CD4-positive, alpha-beta memory T cell (primary cell): ENCODE data around the gene GABRB3. TPM values are rescaled to one million over a fixed set of nuclear protein-coding genes. Genes with fewer than 3 reads are reported as not detected.

Source experiments
- CTCF ChIA-PET: fragments of 350-600 bp; sonication (Branson Sonifier 250); formaldehyde crosslinking; loops from one replicate; lab custom pipeline; 2021; ENCODE audit warnings: inconsistent platforms; ENCODE audit not compliant: partially characterized antibody; lab: Charles Lee
- POLR2A ChIA-PET: fragments of 350-600 bp; sonication (Branson Sonifier 250); formaldehyde crosslinking; loops from one replicate; lab custom pipeline; 2021; ENCODE audit not compliant: partially characterized antibody; lab: Charles Lee
- DNase-seq, 5 donors: peaks; one replicate each; pipeline versions ENCODE4 v3.0.0 to v3.0.0-alpha.2; 2020 to 2022; ENCODE audit warnings: mixed read lengths in 1 of 5
- H3K27ac ChIP-seq: one replicate; pipeline ENCODE4 v1.7.0; 2013; ENCODE audit warnings: low read depth, low read length
- H3K27me3 ChIP-seq: 2 replicates; pipeline ENCODE4 v1.7.0; 2013; ENCODE audit warnings: mild to moderate bottlenecking, low read length, moderate library complexity; ENCODE audit not compliant: insufficient read depth
- H3K36me3 ChIP-seq: 2 replicates; pipeline ENCODE4 v1.7.0; 2013; ENCODE audit warnings: mild to moderate bottlenecking, low read length, moderate library complexity; ENCODE audit not compliant: insufficient read depth
- H3K4me1 ChIP-seq: 2 replicates; pipeline ENCODE4 v1.7.0; 2013; ENCODE audit warnings: mild to moderate bottlenecking, low read length, moderate library complexity; ENCODE audit not compliant: insufficient read depth
- H3K4me3 ChIP-seq, 2 donors: one replicate each; pipeline ENCODE4 v1.7.0; 2013; ENCODE audit warnings: low read length in 2 of 2, mild to moderate bottlenecking in 1 of 2
- H3K9me3 ChIP-seq, 2 donors: one replicate each; pipeline ENCODE4 v1.7.0; 2013; ENCODE audit warnings: low read length in 2 of 2, control low read depth in 1 of 2; ENCODE audit not compliant: control insufficient read depth in 1 of 2
- H3K27ac Mint-ChIP-seq, 7 donors: one replicate each; pipeline ENCODE4 v1.8.0; 2020 to 2021; ENCODE audit warnings: mixed read lengths in 7 of 7, mild to moderate bottlenecking in 6 of 7, inconsistent platforms in 3 of 7, moderate library complexity in 3 of 7
- H3K27me3 Mint-ChIP-seq, 2 donors: one replicate each; pipeline ENCODE4 v1.8.0; 2020 to 2021; ENCODE audit warnings: mixed read lengths in 2 of 2
- H3K36me3 Mint-ChIP-seq, 2 donors: one replicate each; pipeline ENCODE4 v1.8.0; 2020 to 2021; ENCODE audit warnings: mixed read lengths in 2 of 2, inconsistent platforms in 1 of 2, mild to moderate bottlenecking in 1 of 2
- H3K4me1 Mint-ChIP-seq, 4 donors: one replicate each; pipeline ENCODE4 v1.8.0; 2020 to 2021; ENCODE audit warnings: mixed read lengths in 4 of 4, mild to moderate bottlenecking in 1 of 4
- H3K4me3 Mint-ChIP-seq, 8 donors: one replicate each; pipeline ENCODE4 v1.8.0; 2020 to 2021; ENCODE audit warnings: mixed read lengths in 8 of 8, mild to moderate bottlenecking in 7 of 8, moderate library complexity in 6 of 8, inconsistent platforms in 3 of 8
- H3K9me3 Mint-ChIP-seq, 8 donors: one replicate each; pipeline ENCODE4 v1.8.0; 2020 to 2021; ENCODE audit warnings: mixed read lengths in 8 of 8, mild to moderate bottlenecking in 5 of 8, inconsistent platforms in 3 of 8, moderate library complexity in 1 of 8
- intact Hi-C: fragments of 100-400 bp; cut with micrococcal nuclease; formaldehyde crosslinking; loops from one replicate; pipeline ENCODE4 v1.15.1; 2023
- polyA plus RNA-seq, 2 donors: library from polyadenylated mRNA; unstranded; fragments of 300-500 nt; fragmentation: Illumina TruSeq; gene quantifications; one replicate each; pipeline ENCODE4 v1.2.3, GENCODE V29; 2021
- total RNA-seq, 2 experiments: library from RNA; stranded (reverse); gene quantifications; one replicate each; pipeline ENCODE4 v1.2.3, GENCODE V29; 2021

Gene GABRB3
- total and polyA plus RNA-seq, 4 experiments from 2014 or later, result 0.06 to 0.08 TPM; not detected in 2

DNA sequence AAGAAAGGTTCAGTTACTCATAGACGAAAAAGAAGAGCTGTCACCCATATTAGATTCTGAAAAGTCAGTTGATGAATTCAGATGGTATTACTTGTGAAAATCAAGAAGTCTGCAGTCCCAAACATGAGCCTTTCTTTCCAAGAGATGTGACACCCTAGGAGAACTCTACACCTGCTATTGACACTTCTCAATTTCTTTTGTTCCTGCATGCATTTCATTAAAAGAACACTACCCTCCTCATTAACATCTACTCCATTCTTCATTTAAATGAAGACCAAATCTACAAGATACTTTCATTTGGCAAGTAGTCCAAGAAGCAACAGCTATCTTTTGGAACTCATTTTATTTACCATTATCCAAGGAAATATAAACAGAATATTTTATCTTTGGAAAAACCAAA is 6.6 kb downstream of the GABRB3 start:
- Histone ChIP-seq H3K4me1 (no peaks in the 10 kb centered on the region), H3K9me3 (no peaks in the 10 kb centered on the region), H3K27ac (no peak overlapping the region), H3K36me3 (no peaks in the 10 kb centered on the region), H3K4me3 (no peak overlapping the region), H3K27me3 (no peaks in the 10 kb centered on the region)
- Mint-ChIP-seq H3K4me1 (no peaks in the 10 kb centered on the region), H3K27me3 (peaks cover 2 to 3% of the 10 kb centered on the region in 2 donors), H3K4me3 (no peak overlapping the region), H3K9me3 (peaks cover 2 to 23% (median 9%) of the 10 kb centered on the region in 8 donors), H3K27ac (no peak overlapping the region), H3K36me3 (no peaks in the 10 kb centered on the region)
- no peak for DNase-seq
- POLR2A ChIA-PET, result no interaction called here
- CTCF ChIA-PET, result no interaction called here
- intact Hi-C loops, result no loop called here

DNA sequence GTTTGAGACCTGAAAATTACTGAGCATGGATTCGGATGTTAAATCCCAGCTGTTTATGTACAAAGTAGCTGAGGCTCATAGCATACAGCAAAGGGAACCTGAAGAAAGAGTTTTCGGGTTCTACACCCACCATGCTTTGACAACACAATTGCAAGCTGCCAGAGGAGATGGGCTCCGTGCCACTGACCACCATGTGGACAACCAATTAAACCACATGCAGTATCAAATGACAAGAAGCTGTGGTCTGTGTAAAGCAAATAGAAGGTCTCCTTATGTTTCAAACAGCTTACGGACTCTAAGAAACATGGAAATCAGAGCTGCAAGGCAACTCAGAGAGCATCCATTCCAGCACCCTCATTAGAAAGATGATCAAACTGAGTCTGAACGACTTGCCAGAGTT is 12.9 kb downstream of the GABRB3 start:
- Histone ChIP-seq H3K4me3 (no peak overlapping the region), H3K4me1 (no peaks in the 10 kb centered on the region), H3K27me3 (no peaks in the 10 kb centered on the region), H3K36me3 (no peaks in the 10 kb centered on the region), H3K9me3 (no peaks in the 10 kb centered on the region), H3K27ac (no peak overlapping the region)
- POLR2A ChIA-PET, result no interaction called here
- no peaks in the 10 kb centered on the region for H3K36me3 Mint-ChIP-seq
- no peak for DNase-seq
- CTCF ChIA-PET, result no interaction called here
- H3K4me1 Mint-ChIP-seq, result no peaks in the 10 kb centered on the region
- no peak overlapping the region for H3K27ac Mint-ChIP-seq
- no peaks in the 10 kb centered on the region for H3K27me3 Mint-ChIP-seq
- intact Hi-C loops, result no loop called here
- H3K9me3 Mint-ChIP-seq, result peaks cover 0 to 13% (median 8%) of the 10 kb centered on the region in 8 donors
- H3K4me3 Mint-ChIP-seq, result no peak overlapping the region

DNA sequence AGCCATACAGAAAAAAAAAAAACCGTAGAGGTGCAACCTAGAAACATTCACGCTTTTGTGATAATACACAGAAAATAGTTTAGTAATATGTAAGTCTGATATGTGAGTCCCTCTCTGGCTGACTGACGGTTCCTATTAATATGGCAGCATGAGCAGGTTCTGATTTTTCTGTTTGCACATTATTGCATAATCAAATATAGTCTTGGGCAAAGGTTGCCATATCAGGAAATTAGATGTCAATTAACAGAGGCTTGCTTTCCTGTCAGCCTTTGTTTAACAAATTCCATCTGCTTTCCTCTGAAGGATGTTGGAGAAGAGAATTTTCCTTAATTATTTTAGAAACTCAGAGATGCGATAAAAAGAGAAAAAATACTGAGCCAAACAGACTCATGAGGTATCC is 14.8 kb downstream of the GABRB3 start:
- Histone ChIP-seq H3K9me3 (no peaks in the 10 kb centered on the region), H3K4me3 (no peak overlapping the region), H3K4me1 (no peaks in the 10 kb centered on the region), H3K36me3 (no peaks in the 10 kb centered on the region), H3K27ac (no peak overlapping the region), H3K27me3 (no peaks in the 10 kb centered on the region)
- H3K9me3 Mint-ChIP-seq, result peaks cover 0 to 17% (median 12%) of the 10 kb centered on the region in 8 donors
- DNase-seq, result no peak
- no peak overlapping the region for H3K27ac Mint-ChIP-seq
- POLR2A ChIA-PET, result no interaction called here
- CTCF ChIA-PET, result no interaction called here
- intact Hi-C loops, result no loop called here
- no peaks in the 10 kb centered on the region for H3K27me3 Mint-ChIP-seq
- no peaks in the 10 kb centered on the region for H3K36me3 Mint-ChIP-seq
- no peaks in the 10 kb centered on the region for H3K4me1 Mint-ChIP-seq
- H3K4me3 Mint-ChIP-seq, result no peak overlapping the region

DNA sequence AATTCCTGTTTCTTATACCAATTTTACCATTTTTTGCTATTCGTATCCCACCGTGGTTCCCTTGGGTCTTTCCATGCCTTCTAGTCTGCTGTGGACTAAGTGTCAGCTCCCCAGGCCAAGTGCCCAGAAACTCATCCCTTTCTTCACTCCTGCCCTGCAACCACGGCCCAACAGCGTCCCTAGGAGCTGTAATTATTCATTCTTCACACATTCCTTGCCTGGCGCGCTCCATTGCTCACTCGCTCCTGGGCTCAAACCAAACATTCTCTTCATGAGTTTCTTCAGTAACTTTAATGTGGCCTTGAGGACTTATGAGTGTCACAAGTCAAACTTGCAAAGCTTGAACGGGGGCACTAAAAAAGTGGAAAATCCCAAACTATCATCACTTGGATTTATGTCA is 15.7 kb downstream of the GABRB3 start:
- Histone ChIP-seq H3K4me3 (no peak overlapping the region), H3K4me1 (no peaks in the 10 kb centered on the region), H3K9me3 (no peaks in the 10 kb centered on the region), H3K27me3 (no peaks in the 10 kb centered on the region), H3K27ac (no peak overlapping the region), H3K36me3 (no peaks in the 10 kb centered on the region)
- DNase-seq, result no peak
- ChIA-PET POLR2A (no interaction called here), CTCF (no interaction called here)
- Mint-ChIP-seq H3K4me1 (no peaks in the 10 kb centered on the region), H3K9me3 (peaks cover 0 to 21% (median 12%) of the 10 kb centered on the region in 8 donors), H3K27me3 (no peaks in the 10 kb centered on the region), H3K4me3 (no peak overlapping the region), H3K27ac (no peak overlapping the region), H3K36me3 (no peaks in the 10 kb centered on the region)
- intact Hi-C loops, result no loop called here

DNA sequence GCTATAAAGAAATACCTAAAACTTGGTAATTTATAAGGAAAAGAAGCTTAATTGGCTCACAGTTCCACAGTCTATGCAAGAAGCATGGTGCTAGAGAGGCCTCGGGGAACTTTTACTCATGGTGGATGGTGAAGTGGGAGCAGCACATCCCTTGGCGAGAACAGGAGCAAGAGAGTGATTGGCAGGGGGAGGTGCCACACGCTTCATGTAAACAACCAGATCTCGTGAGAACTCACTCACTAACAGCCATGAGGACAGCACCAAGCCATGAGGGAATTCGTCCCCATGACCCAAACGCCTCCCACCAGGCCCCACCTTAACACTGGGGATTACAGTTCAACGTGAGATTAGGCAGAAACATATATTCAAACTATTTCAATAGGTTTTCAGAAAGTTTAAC is 28.0 kb downstream of the GABRB3 start:
- Histone ChIP-seq H3K4me3 (no peak overlapping the region), H3K4me1 (no peaks in the 10 kb centered on the region), H3K9me3 (no peaks in the 10 kb centered on the region), H3K27me3 (no peaks in the 10 kb centered on the region), H3K36me3 (no peaks in the 10 kb centered on the region), H3K27ac (no peak overlapping the region)
- no peak for DNase-seq
- H3K36me3 Mint-ChIP-seq, result no peaks in the 10 kb centered on the region
- H3K4me1 Mint-ChIP-seq, result no peaks in the 10 kb centered on the region
- peaks cover 2 to 24% (median 8%) of the 10 kb centered on the region in 8 donors for H3K9me3 Mint-ChIP-seq
- no peak overlapping the region for H3K27ac Mint-ChIP-seq
- intact Hi-C loops, result no loop called here
- CTCF ChIA-PET, result no interaction called here
- no peaks in the 10 kb centered on the region for H3K27me3 Mint-ChIP-seq
- H3K4me3 Mint-ChIP-seq, result no peak overlapping the region
- POLR2A ChIA-PET, result no interaction called here

DNA sequence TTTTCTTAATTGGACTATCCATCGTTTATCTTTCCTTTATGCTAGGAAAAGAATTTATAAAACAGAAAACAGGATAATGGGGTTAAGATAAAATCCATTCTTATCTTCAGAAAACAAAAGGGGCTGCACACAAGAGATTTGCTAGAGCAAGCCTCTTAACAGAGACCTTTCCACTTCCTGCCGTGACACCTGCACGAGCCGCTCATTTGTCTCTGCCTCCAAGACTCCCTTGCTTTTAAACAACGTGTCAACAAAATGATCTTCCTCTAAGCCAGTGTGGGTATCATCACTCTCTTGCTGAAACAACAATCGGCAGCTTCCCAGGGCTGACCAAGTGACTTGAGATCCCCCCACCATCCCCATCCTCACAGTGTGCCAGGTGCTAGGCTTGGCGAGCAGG is 33.1 kb downstream of the GABRB3 start:
- POLR2A ChIA-PET, result no interaction called here
- H3K4me1 Mint-ChIP-seq, result no peaks in the 10 kb centered on the region
- intact Hi-C loops, result no loop called here
- no peaks in the 10 kb centered on the region for H3K36me3 ChIP-seq
- no peak overlapping the region for H3K4me3 ChIP-seq
- no peaks in the 10 kb centered on the region for H3K36me3 Mint-ChIP-seq
- H3K27me3 Mint-ChIP-seq, result no peaks in the 10 kb centered on the region
- H3K9me3 Mint-ChIP-seq, result peaks cover 5 to 32% (median 7%) of the 10 kb centered on the region in 8 donors
- H3K4me1 ChIP-seq, result no peaks in the 10 kb centered on the region
- no peaks in the 10 kb centered on the region for H3K27me3 ChIP-seq
- H3K4me3 Mint-ChIP-seq, result no peak overlapping the region
- H3K27ac ChIP-seq, result no peak overlapping the region
- no peaks in the 10 kb centered on the region for H3K9me3 ChIP-seq
- CTCF ChIA-PET, result no interaction called here
- no peak for DNase-seq
- H3K27ac Mint-ChIP-seq, result no peak overlapping the region

DNA sequence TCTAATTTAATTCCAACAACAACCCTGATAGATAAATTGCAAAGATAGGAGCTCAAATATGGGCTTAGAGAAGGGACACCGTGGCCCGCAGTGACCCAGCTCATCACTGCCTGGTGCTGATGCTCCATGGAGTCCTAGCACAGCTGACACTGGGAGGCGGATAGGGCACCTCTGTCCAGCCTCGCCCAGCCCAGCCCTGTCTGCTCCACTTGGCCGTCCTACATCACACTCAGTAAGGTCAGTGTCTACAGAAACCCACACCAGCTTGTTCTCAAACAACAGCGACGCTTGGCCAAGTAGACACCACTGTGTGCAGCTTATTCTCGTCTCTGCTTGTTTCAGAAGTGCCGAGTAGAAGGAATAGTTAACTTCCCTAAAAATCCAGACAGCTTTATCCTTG is 33.9 kb downstream of the GABRB3 start:
- H3K9me3 ChIP-seq, result no peaks in the 10 kb centered on the region
- no peak overlapping the region for H3K27ac ChIP-seq
- Mint-ChIP-seq H3K4me3 (no peak overlapping the region), H3K27me3 (no peaks in the 10 kb centered on the region), H3K4me1 (no peaks in the 10 kb centered on the region), H3K9me3 (peaks cover 6 to 33% (median 7%) of the 10 kb centered on the region in 8 donors), H3K27ac (no peak overlapping the region), H3K36me3 (no peaks in the 10 kb centered on the region)
- H3K36me3 ChIP-seq, result no peaks in the 10 kb centered on the region
- ChIA-PET CTCF (no interaction called here), POLR2A (no interaction called here)
- no peaks in the 10 kb centered on the region for H3K4me1 ChIP-seq
- intact Hi-C loops, result no loop called here
- no peak for DNase-seq
- H3K4me3 ChIP-seq, result no peak overlapping the region
- no peaks in the 10 kb centered on the region for H3K27me3 ChIP-seq
